ENCODE measurements around the gene C16orf96. TPM values are rescaled to one million over a fixed set of nuclear protein-coding genes. Genes with fewer than 3 reads are reported as not detected.

The C16orf96 gene
- total RNA-seq, 1 experiment from 2014 or later: 1.3 TPM

GRCh38 chr16:4538350-4539235, 17.5 kb upstream of the C16orf96 start, which contains the start of gene CDIP1 (continued):
- TF ChIP-seq ZNF423 (CRISPR knock-in tag; IDR thresholded peaks at IDR 0.05) (no peak), NR1H2 (CRISPR knock-in tag; IDR thresholded peaks at IDR 0.05) (peak; percentile 68; the same call in 1 of the 2 replicates), AR (CRISPR knock-in tag; IDR thresholded peaks at IDR 0.05) (no peak), MYBL2 (CRISPR knock-in tag; IDR thresholded peaks at IDR 0.05) (peak; percentile 98), GRHL2 (CRISPR knock-in tag; IDR thresholded peaks at IDR 0.05; ENCODE audit: insufficient replicate concordance, severe bottlenecking) (no peak), RELA (CRISPR knock-in tag; IDR thresholded peaks at IDR 0.05; ENCODE audit: borderline replicate concordance) (peak; percentile 96), SMAD3 (CRISPR knock-in tag; IDR thresholded peaks at IDR 0.05; ENCODE audit: borderline replicate concordance) (peak; percentile 99), ZNF232 (CRISPR knock-in tag; IDR thresholded peaks at IDR 0.05) (peak; percentile 99), GABPB1 (CRISPR knock-in tag; IDR thresholded peaks at IDR 0.05) (peak; percentile 92), FOXK1 (CRISPR knock-in tag; IDR thresholded peaks at IDR 0.05) (peak; percentile 98), MXD4 (CRISPR knock-in tag; IDR thresholded peaks at IDR 0.05; ENCODE audit: borderline replicate concordance) (no peak)
- TF ChIP-seq, protein P1, sequence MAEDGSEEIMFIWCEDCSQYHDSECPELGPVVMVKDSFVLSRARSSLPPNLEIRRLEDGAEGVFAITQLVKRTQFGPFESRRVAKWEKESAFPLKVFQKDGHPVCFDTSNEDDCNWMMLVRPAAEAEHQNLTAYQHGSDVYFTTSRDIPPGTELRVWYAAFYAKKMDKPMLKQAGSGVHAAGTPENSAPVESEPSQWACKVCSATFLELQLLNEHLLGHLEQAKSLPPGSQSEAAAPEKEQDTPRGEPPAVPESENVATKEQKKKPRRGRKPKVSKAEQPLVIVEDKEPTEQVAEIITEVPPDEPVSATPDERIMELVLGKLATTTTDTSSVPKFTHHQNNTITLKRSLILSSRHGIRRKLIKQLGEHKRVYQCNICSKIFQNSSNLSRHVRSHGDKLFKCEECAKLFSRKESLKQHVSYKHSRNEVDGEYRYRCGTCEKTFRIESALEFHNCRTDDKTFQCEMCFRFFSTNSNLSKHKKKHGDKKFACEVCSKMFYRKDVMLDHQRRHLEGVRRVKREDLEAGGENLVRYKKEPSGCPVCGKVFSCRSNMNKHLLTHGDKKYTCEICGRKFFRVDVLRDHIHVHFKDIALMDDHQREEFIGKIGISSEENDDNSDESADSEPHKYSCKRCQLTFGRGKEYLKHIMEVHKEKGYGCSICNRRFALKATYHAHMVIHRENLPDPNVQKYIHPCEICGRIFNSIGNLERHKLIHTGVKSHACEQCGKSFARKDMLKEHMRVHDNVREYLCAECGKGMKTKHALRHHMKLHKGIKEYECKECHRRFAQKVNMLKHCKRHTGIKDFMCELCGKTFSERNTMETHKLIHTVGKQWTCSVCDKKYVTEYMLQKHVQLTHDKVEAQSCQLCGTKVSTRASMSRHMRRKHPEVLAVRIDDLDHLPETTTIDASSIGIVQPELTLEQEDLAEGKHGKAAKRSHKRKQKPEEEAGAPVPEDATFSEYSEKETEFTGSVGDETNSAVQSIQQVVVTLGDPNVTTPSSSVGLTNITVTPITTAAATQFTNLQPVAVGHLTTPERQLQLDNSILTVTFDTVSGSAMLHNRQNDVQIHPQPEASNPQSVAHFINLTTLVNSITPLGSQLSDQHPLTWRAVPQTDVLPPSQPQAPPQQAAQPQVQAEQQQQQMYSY (CRISPR knock-in tag; IDR thresholded peaks at IDR 0.05): peak; percentile 61
- TF ChIP-seq, protein P2, sequence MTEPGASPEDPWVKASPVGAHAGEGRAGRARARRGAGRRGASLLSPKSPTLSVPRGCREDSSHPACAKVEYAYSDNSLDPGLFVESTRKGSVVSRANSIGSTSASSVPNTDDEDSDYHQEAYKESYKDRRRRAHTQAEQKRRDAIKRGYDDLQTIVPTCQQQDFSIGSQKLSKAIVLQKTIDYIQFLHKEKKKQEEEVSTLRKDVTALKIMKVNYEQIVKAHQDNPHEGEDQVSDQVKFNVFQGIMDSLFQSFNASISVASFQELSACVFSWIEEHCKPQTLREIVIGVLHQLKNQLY (CRISPR knock-in tag; IDR thresholded peaks at IDR 0.05): peak; percentile 87; the same call in 1 of the 2 replicates

- Mint-ChIP-seq H3K9me3 (peaks cover 14% of the 10 kb centered on the region), H3K4me1 (peaks cover 28% of the 10 kb centered on the region), H3K4me3 (no peak overlapping the region), H3K27me3 (ENCODE audit: low read depth) (peaks cover 32% of the 10 kb centered on the region), H3K27ac (no peak overlapping the region), H3K36me3 (peaks cover 25% of the 10 kb centered on the region)
- CTCF ChIA-PET: interaction anchor here (1.1 to 4.0 kb wide), 4 partner anchors 9 to 46 kb away, joined by 3 to 23 read pairs (median 12); no protein-coding TSS in a partner anchor
- ATAC-seq: no peak
- DNase-seq (ENCODE audit: low spot score): no peak
- POLR2A ChIA-PET: interaction anchor here (1.6 kb wide), 1 partner anchor 9 kb away, joined by 15 read pairs; no protein-coding TSS in a partner anchor
- TF ChIP-seq, protein P3, sequence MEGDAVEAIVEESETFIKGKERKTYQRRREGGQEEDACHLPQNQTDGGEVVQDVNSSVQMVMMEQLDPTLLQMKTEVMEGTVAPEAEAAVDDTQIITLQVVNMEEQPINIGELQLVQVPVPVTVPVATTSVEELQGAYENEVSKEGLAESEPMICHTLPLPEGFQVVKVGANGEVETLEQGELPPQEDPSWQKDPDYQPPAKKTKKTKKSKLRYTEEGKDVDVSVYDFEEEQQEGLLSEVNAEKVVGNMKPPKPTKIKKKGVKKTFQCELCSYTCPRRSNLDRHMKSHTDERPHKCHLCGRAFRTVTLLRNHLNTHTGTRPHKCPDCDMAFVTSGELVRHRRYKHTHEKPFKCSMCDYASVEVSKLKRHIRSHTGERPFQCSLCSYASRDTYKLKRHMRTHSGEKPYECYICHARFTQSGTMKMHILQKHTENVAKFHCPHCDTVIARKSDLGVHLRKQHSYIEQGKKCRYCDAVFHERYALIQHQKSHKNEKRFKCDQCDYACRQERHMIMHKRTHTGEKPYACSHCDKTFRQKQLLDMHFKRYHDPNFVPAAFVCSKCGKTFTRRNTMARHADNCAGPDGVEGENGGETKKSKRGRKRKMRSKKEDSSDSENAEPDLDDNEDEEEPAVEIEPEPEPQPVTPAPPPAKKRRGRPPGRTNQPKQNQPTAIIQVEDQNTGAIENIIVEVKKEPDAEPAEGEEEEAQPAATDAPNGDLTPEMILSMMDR (IDR thresholded peaks at IDR 0.05): no peak
- TF ChIP-seq SMAD3 (CRISPR knock-in tag; IDR thresholded peaks at IDR 0.05; ENCODE audit: borderline replicate concordance) (no peak), PREB (CRISPR knock-in tag; IDR thresholded peaks at IDR 0.05; ENCODE audit: borderline replicate concordance) (no peak), ZNF317 (CRISPR knock-in tag; IDR thresholded peaks at IDR 0.05; ENCODE audit: borderline replicate concordance, low read depth) (no peak)
- TF ChIP-seq, protein P4, sequence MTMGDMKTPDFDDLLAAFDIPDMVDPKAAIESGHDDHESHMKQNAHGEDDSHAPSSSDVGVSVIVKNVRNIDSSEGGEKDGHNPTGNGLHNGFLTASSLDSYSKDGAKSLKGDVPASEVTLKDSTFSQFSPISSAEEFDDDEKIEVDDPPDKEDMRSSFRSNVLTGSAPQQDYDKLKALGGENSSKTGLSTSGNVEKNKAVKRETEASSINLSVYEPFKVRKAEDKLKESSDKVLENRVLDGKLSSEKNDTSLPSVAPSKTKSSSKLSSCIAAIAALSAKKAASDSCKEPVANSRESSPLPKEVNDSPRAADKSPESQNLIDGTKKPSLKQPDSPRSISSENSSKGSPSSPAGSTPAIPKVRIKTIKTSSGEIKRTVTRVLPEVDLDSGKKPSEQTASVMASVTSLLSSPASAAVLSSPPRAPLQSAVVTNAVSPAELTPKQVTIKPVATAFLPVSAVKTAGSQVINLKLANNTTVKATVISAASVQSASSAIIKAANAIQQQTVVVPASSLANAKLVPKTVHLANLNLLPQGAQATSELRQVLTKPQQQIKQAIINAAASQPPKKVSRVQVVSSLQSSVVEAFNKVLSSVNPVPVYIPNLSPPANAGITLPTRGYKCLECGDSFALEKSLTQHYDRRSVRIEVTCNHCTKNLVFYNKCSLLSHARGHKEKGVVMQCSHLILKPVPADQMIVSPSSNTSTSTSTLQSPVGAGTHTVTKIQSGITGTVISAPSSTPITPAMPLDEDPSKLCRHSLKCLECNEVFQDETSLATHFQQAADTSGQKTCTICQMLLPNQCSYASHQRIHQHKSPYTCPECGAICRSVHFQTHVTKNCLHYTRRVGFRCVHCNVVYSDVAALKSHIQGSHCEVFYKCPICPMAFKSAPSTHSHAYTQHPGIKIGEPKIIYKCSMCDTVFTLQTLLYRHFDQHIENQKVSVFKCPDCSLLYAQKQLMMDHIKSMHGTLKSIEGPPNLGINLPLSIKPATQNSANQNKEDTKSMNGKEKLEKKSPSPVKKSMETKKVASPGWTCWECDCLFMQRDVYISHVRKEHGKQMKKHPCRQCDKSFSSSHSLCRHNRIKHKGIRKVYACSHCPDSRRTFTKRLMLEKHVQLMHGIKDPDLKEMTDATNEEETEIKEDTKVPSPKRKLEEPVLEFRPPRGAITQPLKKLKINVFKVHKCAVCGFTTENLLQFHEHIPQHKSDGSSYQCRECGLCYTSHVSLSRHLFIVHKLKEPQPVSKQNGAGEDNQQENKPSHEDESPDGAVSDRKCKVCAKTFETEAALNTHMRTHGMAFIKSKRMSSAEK (CRISPR knock-in tag; IDR thresholded peaks at IDR 0.05; ENCODE audit: borderline replicate concordance): no peak
- TF ChIP-seq, protein P5, sequence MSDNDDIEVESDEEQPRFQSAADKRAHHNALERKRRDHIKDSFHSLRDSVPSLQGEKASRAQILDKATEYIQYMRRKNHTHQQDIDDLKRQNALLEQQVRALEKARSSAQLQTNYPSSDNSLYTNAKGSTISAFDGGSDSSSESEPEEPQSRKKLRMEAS (CRISPR knock-in tag; IDR thresholded peaks at IDR 0.05): no peak
Observed at GRCh38 chr16:4539716-4540284, 16.3 kb upstream of the C16orf96 start.

All from WTC11 (cell line).